Suprapubic skin (tissue), 4 donors: Measurements from ENCODE around the gene LPIN1. TPM values are rescaled to one million over a fixed set of nuclear protein-coding genes. Genes with fewer than 3 reads are reported as not detected.

ENCODE experiments used
- DNase-seq, 2 donors: peaks; one replicate each; pipeline ENCODE4 v3.0.0-alpha.2; 2019; ENCODE audit warnings: low spot score in 2 of 2
- H3K27ac ChIP-seq: fragments of 200-600 bp; sonication (generic); one replicate; pipeline ENCODE4 v1.5.1; 2019
- H3K27me3 ChIP-seq: fragments of 200-600 bp; sonication (generic); one replicate; pipeline ENCODE4 v1.5.1; 2019
- H3K36me3 ChIP-seq: fragments of 200-600 bp; sonication (generic); one replicate; pipeline ENCODE4 v1.5.1; 2019
- H3K4me1 ChIP-seq: fragments of 200-600 bp; sonication (generic); one replicate; pipeline ENCODE4 v1.5.1; 2019
- H3K4me3 ChIP-seq: fragments of 200-600 bp; sonication (generic); one replicate; pipeline ENCODE4 v1.5.1; 2019; ENCODE audit warnings: mild to moderate bottlenecking
- H3K9me3 ChIP-seq: fragments of 200-600 bp; sonication (generic); one replicate; pipeline ENCODE4 v1.5.1; 2019
- CTCF ChIP-seq, 2 donors: fragments of 200-600 bp in 1 of 2; fragments of 450-650 bp in 1 of 2; sonication (generic) in 1 of 2; IDR thresholded peaks; one replicate each; pipeline ENCODE4 v1.5.1; 2016 to 2019; ENCODE audit warnings: antibody characterized with exemption in 2 of 2, mild to moderate bottlenecking in 1 of 2, moderate library complexity in 1 of 2
- EP300 ChIP-seq: sonication (generic); formaldehyde crosslinking; IDR thresholded peaks from one replicate; pipeline ENCODE4 v1.6.1; 2017; ENCODE audit warnings: antibody characterized with exemption
- POLR2A ChIP-seq, 2 donors: fragments of 450-650 bp; IDR thresholded peaks; one replicate each; pipeline ENCODE4 v1.6.1; 2017; ENCODE audit warnings: antibody characterized with exemption in 2 of 2, mild to moderate bottlenecking in 2 of 2, moderate library complexity in 2 of 2
- POLR2AphosphoS5 ChIP-seq, 3 donors: sonication (generic); formaldehyde crosslinking; IDR thresholded peaks; one replicate each; pipeline ENCODE4 v1.6.1; 2017; ENCODE audit warnings: antibody characterized with exemption in 3 of 3
- WGBS: methylation state at CpG from one replicate; pipeline ENCODE4 v1.1.5; 2018; 5-methylcytosine and 5-hydroxymethylcytosine counted together
- total RNA-seq, 4 donors: library from RNA; depleted of rRNA; stranded (reverse); fragments of >200 nt; gene quantifications; one replicate each; pipeline ENCODE4 v1.1.0, GENCODE V29; 2016

LPIN1 gene
- total RNA-seq, 4 donors from 2014 or later, result 25.9 to 71.9 (median 52.5) TPM

GRCh38 chr2:11708106-11708505 lies 38.3 kb upstream of the LPIN1 start:
- Histone ChIP-seq H3K36me3 (no peaks in the 10 kb centered on the region), H3K4me3 (no peak overlapping the region), H3K27ac (no peak overlapping the region), H3K4me1 (peaks cover 15% of the 10 kb centered on the region), H3K9me3 (no peaks in the 10 kb centered on the region), H3K27me3 (no peaks in the 10 kb centered on the region)
- 73% methylated on average over 3 of the region's 3 CpGs for WGBS
- TF ChIP-seq POLR2AphosphoS5 (IDR thresholded peaks at IDR 0.05) (no peak), EP300 (no peak), POLR2A (IDR thresholded peaks at IDR 0.05) (no peak), CTCF (IDR thresholded peaks at IDR 0.05) (no peak)
- DNase-seq, result no peak

GRCh38 chr2:11709293-11709692 lies 37.1 kb upstream of the LPIN1 start:
- 95% methylated on average over 8 of the region's 8 CpGs for WGBS
- H3K4me3 ChIP-seq, result no peak overlapping the region
- DNase-seq, result no peak
- no peak overlapping the region for H3K27ac ChIP-seq
- H3K4me1 ChIP-seq, result peaks cover 15% of the 10 kb centered on the region
- H3K9me3 ChIP-seq, result no peaks in the 10 kb centered on the region
- TF ChIP-seq POLR2A (IDR thresholded peaks at IDR 0.05) (no peak), CTCF (IDR thresholded peaks at IDR 0.05) (no peak), POLR2AphosphoS5 (IDR thresholded peaks at IDR 0.05) (no peak), EP300 (no peak)
- H3K27me3 ChIP-seq, result no peaks in the 10 kb centered on the region
- no peaks in the 10 kb centered on the region for H3K36me3 ChIP-seq

- no peak for TF ChIP-seq EP300
- TF ChIP-seq POLR2AphosphoS5 (IDR thresholded peaks at IDR 0.05), result no peak
- TF ChIP-seq CTCF (IDR thresholded peaks at IDR 0.05), result no peak
- TF ChIP-seq POLR2A (IDR thresholded peaks at IDR 0.05), result no peak
- Histone ChIP-seq H3K4me1 (peaks cover 15% of the 10 kb centered on the region), H3K27ac (no peak overlapping the region), H3K9me3 (no peaks in the 10 kb centered on the region), H3K27me3 (no peaks in the 10 kb centered on the region), H3K4me3 (no peak overlapping the region), H3K36me3 (no peaks in the 10 kb centered on the region)
- WGBS, result 47% methylated on average over 3 of the region's 3 CpGs
- no peak for DNase-seq
Observed at GRCh38 chr2:11710210-11710609, 36.2 kb upstream of the LPIN1 start.

GRCh38 chr2:11710632-11711353 lies 35.6 kb upstream of the LPIN1 start:
- TF ChIP-seq POLR2AphosphoS5 (IDR thresholded peaks at IDR 0.05) (no peak), EP300 (no peak), POLR2A (IDR thresholded peaks at IDR 0.05) (no peak), CTCF (IDR thresholded peaks at IDR 0.05) (no peak)
- no peaks in the 10 kb centered on the region for H3K36me3 ChIP-seq
- no peaks in the 10 kb centered on the region for H3K9me3 ChIP-seq
- no peak overlapping the region for H3K4me3 ChIP-seq
- no peak overlapping the region for H3K27ac ChIP-seq
- WGBS, result 17% methylated on average over 3 of the region's 3 CpGs
- no peaks in the 10 kb centered on the region for H3K27me3 ChIP-seq
- H3K4me1 ChIP-seq, result peaks cover 15% of the 10 kb centered on the region
- DNase-seq, result no peak

- Histone ChIP-seq H3K4me3 (no peak overlapping the region), H3K9me3 (no peaks in the 10 kb centered on the region), H3K36me3 (no peaks in the 10 kb centered on the region), H3K27me3 (no peaks in the 10 kb centered on the region), H3K27ac (no peak overlapping the region), H3K4me1 (peaks cover 15% of the 10 kb centered on the region)
- DNase-seq, result no peak
- WGBS, result 91% methylated on average over 1 of the region's 1 CpG
- TF ChIP-seq POLR2AphosphoS5 (IDR thresholded peaks at IDR 0.05) (no peak), POLR2A (IDR thresholded peaks at IDR 0.05) (no peak), EP300 (no peak), CTCF (IDR thresholded peaks at IDR 0.05) (no peak)
Observed at GRCh38 chr2:11711354-11711716, 35.1 kb upstream of the LPIN1 start.
